Stromal cell of bone marrow (primary cell): ENCODE measurements around the gene ANKRD44.

Experiments
- DNase-seq: peaks from one replicate; pipeline ENCODE4 v3.0.0-alpha.2; 2012; ENCODE audit warnings: low read depth

ANKRD44 gene

GRCh38 chr2:196952936-196953335 lies 357.6 kb downstream of the ANKRD44 start:
- no peak for DNase-seq

GRCh38 chr2:196951973-196952372 lies 358.6 kb downstream of the ANKRD44 start:
- DNase-seq: no peak

GRCh38 chr2:196949116-196949515 lies 361.5 kb downstream of the ANKRD44 start:
- no peak for DNase-seq

GRCh38 chr2:196944570-196944969 lies 366.0 kb downstream of the ANKRD44 start:
- DNase-seq: no peak

GRCh38 chr2:196941398-196942078 lies 369.0 kb downstream of the ANKRD44 start:
- DNase-seq: no peak

- no peak for DNase-seq
Measured at GRCh38 chr2:196939371-196939770, 371.2 kb downstream of the ANKRD44 start.
